Stimulated activated CD4-positive, alpha-beta T cell treated with anti-CD3 and anti-CD28 coated beads, TNF-alpha, amount 100 ng/mL, for 24 hours (primary cell): Measurements from ENCODE around the gene DNASE2.
A peak's percentile ranks its signal among the peaks of the same experiment; 100 is the strongest.
"Not testable (repeated sequence)": the region's sequence is repeated elsewhere in the genome, so short reads cannot be mapped to it uniquely, and the experiment has no call there.

Experiments
- DNase-seq, 3 experiments: peaks; one replicate each; pipeline ENCODE4 v3.0.0-alpha.2; 2020; ENCODE audit warnings: low read depth in 3 of 3

The DNASE2 gene

DNA sequence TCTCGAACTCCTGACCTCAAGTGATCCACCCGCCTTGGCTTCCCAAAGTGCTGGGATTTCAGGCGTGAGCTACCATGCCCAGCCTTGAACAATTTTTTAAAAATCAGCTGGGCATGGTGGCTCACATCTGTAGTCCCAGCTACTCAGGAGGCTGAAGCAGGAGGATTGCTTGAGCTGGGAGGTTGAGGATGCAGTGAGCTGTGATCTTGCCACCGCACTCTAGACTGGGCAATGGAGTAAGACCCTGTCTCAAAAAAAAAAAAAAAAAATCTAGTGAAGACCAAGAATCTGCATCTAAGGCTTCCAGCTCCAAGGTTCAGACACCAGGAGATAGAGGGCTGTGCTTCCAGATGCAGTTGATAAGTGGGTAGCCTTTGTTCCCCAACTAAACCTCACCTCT is 17.1 kb downstream of the DNASE2 start:
- no peak for DNase-seq

DNA sequence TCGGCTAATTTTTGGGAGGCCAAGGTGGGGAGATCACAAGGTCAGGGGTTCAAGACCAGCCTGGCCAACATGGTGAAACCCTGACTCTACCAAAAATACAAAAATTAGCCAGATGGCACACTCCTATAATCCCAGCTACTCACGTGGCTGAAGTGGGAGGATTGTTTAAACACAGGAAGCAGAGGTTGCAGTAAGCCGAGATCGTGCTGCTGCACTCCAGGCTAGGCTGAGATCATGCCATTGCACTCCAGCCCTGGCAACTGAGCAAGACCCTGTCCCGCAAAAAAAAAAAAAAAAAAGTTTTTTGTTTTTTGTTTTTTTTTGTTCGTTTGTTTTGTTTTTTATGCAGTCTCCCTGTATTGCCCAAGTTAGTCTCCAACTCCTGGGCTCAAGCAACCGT is 21.7 kb downstream of the DNASE2 start:
- DNase-seq: no peak

- DNase-seq: no peak
These were observed 23.0 kb downstream of the DNASE2 start for GRCh38 chr19:12858041-12858928.

- no peak for DNase-seq
These were observed 24.6 kb downstream of the DNASE2 start for GRCh38 chr19:12856653-12857052.

DNA sequence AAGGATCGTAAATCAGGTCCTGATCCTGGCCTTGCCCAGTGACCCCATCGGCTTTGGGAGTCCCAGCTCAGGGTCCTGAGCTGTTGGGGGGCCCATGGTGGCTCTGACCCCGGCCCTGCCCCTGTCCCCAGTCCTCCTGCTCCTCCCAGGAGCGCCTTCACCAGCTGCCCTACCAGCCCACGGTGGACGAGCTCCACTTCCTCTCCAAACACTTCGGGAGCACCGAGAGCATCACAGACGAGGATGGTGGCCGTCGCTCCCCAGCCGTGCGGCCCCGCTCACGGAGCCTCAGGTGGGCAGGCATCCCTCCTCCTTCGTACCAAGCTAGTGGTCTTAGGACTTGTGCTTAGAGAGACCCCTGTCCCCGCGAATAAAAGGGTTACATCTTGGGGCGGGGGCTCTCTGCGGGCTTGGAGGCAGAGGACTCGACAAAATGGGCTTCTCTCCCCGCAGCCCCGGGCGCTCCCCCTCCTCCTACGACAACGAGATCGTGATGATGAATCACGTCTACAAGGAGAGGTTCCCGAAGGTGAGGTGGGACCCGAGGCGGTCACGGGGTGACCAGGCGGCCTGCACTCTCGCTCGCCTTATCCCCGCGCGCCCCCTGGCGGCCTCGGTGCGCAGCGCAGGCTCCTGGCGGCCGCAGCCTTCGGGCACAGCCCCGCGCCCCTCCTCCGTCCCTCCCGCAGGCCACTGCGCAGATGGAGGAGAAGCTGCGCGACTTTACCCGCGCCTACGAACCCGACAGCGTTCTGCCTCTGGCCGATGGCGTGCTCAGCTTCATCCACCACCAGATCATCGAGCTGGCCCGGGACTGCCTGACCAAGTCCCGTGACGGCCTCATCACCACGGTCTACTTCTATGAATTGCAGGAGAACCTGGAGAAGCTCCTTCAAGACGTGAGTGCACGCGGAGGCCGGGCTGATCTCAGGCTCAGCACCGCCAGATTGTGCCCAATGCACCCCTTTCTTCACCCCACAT is 33.8 kb downstream of the DNASE2 start:
- DNase-seq: peak; percentile 68 to 88 (median 77)

DNA sequence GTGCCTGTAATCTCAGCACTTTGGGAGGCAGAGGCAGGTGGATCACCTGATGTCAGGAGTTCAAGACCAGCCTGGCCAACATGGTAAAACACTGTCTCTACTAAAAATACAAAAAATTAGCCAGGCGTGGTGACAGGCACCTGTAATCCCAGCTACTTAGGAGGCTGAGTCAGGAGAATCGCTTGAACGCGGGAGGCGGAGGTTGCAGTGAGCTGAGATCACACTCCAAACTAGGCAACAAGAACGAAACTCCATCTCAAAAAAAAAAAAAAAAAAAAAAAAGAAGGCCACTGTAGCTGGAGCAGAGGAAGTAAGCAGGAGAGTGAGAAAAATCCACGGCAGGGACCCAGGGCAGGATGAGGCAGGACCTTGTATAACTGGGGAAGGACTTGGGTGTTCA is 34.6 kb downstream of the DNASE2 start:
- not testable (repeated sequence) for DNase-seq

DNA sequence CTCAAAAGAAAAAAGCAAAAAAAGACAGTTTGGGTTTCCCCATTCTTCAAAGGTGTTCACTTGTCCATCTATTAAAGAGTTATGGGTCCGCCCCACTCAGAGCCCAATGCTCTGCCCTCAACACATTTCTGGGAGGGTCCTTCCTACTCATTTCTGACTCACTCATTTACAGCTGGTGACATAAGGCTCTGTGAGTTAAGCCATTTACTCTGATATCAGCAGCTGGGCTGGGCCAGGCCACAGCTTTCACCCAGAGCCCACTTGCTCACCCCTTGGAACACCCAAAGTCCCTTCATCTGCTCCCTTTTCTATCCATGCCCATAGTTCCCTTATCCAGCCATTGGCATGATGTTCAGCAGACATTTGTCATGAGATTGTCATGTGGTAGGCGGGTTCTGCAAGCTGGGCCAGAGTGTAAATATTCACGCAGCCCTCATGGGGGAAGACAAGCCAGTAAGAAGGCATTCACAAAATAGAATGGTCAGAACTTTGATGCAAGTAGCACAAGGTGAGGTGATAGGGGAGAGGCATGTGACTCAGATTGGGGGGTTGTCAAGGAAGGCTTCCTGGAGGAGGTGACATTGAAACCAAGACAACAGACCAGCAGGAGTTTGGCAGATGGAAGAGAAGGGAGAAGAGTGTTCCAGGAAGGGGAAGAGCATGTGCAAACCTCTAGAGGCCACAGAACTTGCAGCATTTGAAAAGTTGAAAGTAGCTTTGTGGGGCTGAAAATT is 37.1 kb downstream of the DNASE2 start:
- no peak for DNase-seq

GRCh38 chr19:12843328-12843727 is 37.9 kb downstream of the DNASE2 start:
- DNase-seq: no peak

DNA sequence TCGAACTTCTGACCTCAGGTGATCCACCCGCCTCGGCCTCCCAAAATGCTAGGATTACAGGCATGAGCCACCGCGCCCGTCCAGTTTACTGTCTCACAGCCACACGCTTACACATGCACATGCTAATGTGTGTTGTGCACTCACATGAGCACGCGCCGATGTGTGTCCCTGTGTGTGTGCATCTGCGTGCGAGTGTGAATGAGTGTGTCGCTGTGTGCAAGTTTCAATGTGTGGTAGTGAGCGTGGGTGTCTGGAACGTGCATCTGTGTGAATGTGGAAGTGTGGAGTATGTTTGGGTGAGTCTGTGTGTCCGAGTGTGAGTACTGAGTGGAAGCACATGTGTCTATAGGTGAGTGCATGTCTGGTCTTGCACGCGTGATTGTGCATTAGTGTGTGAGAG is 38.7 kb downstream of the DNASE2 start:
- no peak for DNase-seq

GRCh38 chr19:12841094-12841493 is 40.2 kb downstream of the DNASE2 start:
- DNase-seq: no peak

DNA sequence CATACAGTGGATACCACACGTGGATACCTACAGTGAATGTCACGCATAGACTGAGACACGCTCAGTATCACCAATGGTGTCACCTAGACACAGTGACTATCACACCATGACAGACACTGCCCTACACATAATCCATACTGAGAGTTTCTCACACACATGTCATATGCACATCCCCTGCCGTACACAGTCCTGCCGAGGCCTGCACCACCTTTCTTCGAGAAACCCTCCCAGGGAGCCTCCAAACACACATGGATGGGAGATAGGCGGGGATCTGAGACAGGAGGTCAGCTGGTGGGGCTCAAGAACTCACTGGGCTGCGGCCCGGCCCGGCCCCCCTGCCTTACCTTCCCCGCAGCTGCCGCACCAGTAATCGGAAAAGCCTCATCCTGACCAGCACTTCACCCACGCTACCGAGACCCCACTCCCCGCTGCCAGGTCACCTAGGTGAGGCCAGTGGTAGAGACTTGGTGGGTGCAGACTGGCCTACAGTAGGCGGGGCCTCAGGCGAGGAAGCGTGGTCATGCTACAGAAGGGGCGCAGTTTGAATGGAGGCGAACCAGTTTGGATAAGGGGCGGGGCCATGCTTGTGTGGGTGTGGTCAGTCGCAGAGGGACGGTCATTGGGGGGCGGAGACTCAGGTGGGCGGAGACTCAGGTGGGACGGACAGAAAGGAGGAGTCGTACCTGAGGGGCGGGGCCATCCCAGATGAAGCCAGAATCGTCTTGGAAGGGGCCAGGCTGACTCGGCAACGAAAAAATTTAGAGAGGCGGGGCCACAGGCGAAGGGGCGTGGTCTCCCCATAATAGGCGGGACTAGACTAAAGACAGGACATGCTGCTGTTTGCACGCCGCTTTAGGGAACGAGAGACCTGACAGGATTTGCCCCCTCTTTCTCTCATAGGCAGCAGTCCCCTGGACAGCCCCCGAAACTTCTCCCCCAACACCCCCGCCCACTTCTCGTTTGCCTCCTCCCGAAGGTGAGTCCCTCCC is 40.9 kb downstream of the DNASE2 start:
- peak in 1 of 3 experiments; percentile 64 for DNase-seq

DNA sequence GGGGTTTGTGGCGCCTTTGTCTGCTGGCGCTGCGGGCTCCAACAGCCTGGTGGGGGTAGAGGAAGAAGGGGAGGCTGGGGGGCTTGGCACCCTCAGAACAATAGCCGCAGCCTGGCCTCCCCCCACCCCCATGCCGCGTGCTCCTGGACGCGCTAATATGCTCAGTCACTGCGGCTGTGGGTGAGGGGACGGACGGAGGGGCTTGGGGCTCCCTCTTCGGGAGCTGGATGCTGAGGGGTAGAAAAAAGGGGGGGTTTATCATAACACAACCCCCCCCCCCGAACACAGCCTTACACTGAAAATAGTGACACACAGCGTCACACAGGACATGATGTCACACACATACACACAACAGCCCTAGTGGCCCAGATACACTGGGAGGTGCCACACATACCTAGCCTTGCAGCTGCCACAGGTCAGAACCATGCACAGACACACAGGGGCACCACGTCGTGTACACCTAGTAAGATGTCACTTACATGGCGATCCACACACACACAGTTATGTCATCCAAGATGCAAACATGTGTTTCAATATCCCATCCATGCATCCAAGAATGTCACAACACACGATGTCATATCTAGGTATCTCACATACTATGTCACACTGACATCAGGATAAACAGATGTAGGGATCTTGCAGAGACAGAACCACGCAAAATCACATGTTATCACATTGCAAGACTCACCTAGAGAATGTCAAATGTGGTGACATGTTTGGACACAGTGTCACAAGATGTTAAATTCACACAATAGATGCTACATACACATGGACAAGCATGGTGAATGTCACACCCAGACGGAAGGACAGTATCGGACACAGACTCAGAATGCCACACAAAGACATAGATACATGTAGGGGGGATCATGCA is 42.1 kb downstream of the DNASE2 start:
- DNase-seq: no peak

DNA sequence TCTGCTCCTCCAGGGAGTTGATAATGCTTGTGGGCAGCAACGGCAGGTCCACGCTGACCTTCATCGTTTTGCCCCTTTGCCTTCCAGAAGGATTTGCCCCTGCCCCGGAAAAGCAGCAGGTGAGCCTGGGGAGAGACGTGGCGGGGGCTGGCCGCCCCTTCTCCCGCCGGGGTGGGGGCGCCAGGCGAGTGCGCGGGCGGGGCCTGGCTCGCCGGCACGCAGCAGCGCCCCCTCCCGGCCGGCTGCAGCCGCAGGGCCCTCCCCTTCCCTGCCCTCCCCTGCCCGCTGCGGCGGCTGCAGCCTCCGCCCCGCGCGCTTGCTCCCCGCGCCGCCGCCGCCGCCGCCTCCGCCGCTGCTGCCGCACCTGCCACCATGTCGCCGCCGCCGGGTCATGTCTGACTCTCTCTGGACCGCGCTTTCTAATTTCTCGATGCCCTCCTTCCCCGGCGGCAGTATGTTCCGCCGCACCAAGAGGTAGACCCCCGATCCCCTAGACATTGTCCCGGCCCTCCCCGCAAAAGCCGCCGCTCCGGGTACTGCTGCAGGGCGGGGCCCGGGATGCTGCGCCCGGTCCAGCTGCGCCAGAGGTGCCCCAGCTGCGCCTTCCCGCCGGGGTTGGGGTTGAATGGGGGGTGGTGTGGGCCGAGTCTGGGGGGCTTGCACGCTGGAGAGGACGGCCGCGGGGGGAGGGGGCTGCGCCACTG is 42.9 kb downstream of the DNASE2 start, which contains the start of gene MAST1:
Gene MAST1 (plus strand): TSS at position 334 of the 704 bp plus-strand sequence. CDS start 58 bp downstream, at position 392.
- peak in 1 of 3 experiments; percentile 52 for DNase-seq

GRCh38 chr19:12837225-12837624 is 44.0 kb downstream of the DNASE2 start:
- no peak for DNase-seq

DNA sequence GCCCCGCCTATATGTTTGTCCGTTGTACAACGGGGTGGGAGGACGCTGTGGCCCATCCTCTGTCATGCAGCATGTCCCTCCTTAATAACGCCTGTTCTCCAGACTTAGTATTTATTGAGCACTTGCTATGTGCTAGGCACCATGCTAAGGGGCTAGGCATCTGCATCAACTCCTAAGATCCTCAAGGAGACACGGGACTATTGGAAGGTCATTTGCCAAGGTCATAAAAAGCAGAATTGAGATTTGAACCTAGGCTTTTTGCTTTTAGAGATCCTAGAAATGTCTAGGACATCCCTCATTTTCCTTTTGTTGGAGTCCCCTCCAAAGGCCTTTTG is 44.8 kb downstream of the DNASE2 start:
- no peak for DNase-seq

DNA sequence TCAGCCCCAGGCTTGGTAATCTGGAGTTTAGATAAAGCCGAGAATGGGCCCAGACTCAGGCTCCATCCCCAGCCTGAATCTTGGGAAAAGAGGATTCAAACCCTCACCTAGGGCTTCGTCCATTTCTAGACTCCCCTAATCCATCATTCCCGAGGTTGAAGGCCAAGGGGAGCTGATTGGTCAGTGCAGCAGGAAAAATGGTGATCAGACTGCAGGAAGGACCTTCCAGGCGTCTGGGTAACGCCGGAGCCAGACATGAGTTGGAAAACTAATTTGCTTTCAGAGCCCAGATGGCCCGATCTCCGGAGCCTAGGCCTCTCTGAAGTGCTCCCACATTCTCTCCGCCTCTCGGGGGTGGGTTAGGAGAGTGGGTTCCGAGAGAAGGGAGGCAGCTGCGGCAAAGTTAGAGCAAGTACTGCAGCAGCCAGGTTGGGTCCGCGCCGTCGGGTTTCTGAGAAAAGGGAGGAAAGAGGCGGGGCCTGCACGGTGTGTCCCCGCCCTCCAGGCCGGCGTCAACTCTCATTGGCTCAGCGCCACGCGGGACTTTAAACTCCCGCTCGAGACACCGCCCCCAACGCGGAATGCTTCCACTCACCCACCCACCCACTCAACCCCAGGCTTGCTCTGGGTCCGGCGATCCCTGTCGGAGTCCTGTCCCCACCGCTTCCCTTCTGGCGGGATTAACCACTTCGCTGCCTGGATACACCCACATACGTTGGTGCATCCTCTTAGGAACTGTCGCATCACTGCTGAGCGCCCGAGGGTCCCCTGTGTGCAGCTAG is 46.1 kb downstream of the DNASE2 start:
- no peak for DNase-seq

DNA sequence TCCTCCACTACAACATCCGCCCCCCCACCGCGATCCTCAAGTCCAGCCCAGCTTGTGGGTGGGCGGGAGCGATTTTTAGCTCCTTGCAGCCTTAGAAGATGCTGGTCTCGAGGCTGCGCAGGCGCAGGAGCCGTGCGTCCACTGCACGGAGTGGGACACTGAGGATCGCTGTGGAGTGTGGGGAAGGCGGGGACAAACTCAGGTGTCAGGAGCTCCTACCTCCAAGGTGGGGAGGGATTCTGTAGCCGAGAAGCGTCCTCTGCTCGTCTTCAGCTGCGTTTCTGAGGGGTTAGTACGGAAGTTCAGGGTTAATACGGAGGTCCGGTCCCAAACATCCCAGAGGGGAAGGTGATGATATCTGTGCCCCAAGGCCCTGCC is 46.7 kb downstream of the DNASE2 start, which contains the start of gene RTBDN:
Gene RTBDN (minus strand): TSS at position 14 of the 378 bp plus-strand sequence. CDS start 4,600 bp downstream, outside the sequence.
- no peak for DNase-seq
